HepG2 (cell line): ENCODE measurements around the gene NUP85. TPM values are rescaled to one million over a fixed set of nuclear protein-coding genes. Genes with fewer than 3 reads are reported as not detected.
A peak's percentile ranks its signal among the peaks of the same experiment; 100 is the strongest.

ENCODE experiments used
- ATAC-seq: fragments of 200-7000 bp; cut with Tn5 transposase; 3 replicates; pipeline ENCODE4 v1.9.1; 2020; ENCODE audit warnings: mild to moderate bottlenecking, moderate library complexity
- BruUV-seq: library from RNA; stranded (reverse); fragments of 400-500 nt; replicated peaks from 2 replicates; lab custom pipeline; 2021; lab: Mats Ljungman, UMichigan
- CTCF ChIA-PET: fragments of 300-600 bp; formaldehyde crosslinking; extraction: SDS; loops from one replicate; lab custom pipeline; 2021; ENCODE audit warnings: low total read pairs, inconsistent platforms, low intra/inter-chr PET ratio; lab: Yijun Ruan, JAX
- POLR2A ChIA-PET: fragments of 350-600 bp; sonication (Branson Sonifier 250); formaldehyde crosslinking; loops from one replicate; lab custom pipeline; 2020; ENCODE audit warnings: antibody characterized with exemption, inconsistent platforms; lab: Yijun Ruan, JAX
- DNase-seq: peaks from one replicate; pipeline ENCODE4 v3.0.0-alpha.2; 2015; ENCODE audit warnings: low spot score
- FAIRE-seq: peaks from 3 replicates; lab custom pipeline; 2011; peaks lifted over from hg19 to GRCh38; lab: Jason Lieb, UNC
- H2AFZ ChIP-seq: one replicate; pipeline ENCODE4 v1.6.1; 2011; ENCODE audit warnings: low read length, inconsistent platforms
- H3K27ac ChIP-seq: fragments of 300-600 bp; 3 replicates; pipeline ENCODE4 v1.8.0; 2011; ENCODE audit warnings: mixed run types, mild to moderate bottlenecking, mixed read lengths, low read length, inconsistent platforms; ENCODE audit not compliant: insufficient read depth; ENCODE audit errors: extremely low read length
- H3K27me3 ChIP-seq, 2 experiments: fragments of 200-600 bp in 1 of 2; 2 replicates in 1 of 2; 3 replicates in 1 of 2; pipeline versions ENCODE4 v1.6.0 to v1.8.0; 2011; ENCODE audit warnings: low read length in 2 of 2, mild to moderate bottlenecking in 2 of 2, moderate library complexity in 2 of 2, inconsistent platforms in 1 of 2; ENCODE audit not compliant: insufficient read depth in 2 of 2, control insufficient read depth in 1 of 2
- H3K36me3 ChIP-seq, 2 experiments: fragments of 200-600 bp in 1 of 2; replicated peaks in 1 of 2; 2 replicates in 1 of 2; 3 replicates in 1 of 2; pipeline versions ENCODE4 v1.5.1 to v1.8.0; 2011; ENCODE audit warnings: low read length in 2 of 2, inconsistent platforms in 1 of 2; ENCODE audit not compliant: insufficient read depth in 2 of 2, control insufficient read depth in 1 of 2
- H3K4me1 ChIP-seq: 2 replicates; pipeline ENCODE4 v1.5.1; 2012; ENCODE audit warnings: low read length, inconsistent platforms; ENCODE audit not compliant: insufficient read depth
- H3K4me2 ChIP-seq: 2 replicates; pipeline ENCODE4 v1.6.0; 2011; ENCODE audit warnings: low read depth, low read length, inconsistent platforms
- H3K4me3 ChIP-seq, 3 experiments: fragments of 200-600 bp in 1 of 3; sonication (generic), shearing (Covaris generic) in 1 of 3; replicated peaks in 1 of 3; 2 replicates each; pipeline ENCODE4 v1.5.1; 2011 to 2016; ENCODE audit warnings: low read length in 3 of 3, inconsistent platforms in 2 of 3, low read depth in 2 of 3, mild to moderate bottlenecking in 2 of 3, control low read depth in 1 of 3, mixed read lengths in 1 of 3; ENCODE audit not compliant: insufficient read depth in 1 of 3
- H3K79me2 ChIP-seq: one replicate; pipeline ENCODE4 v1.6.1; 2011; ENCODE audit warnings: low read length, inconsistent platforms; ENCODE audit not compliant: insufficient read depth
- H3K9ac ChIP-seq: 2 replicates; pipeline ENCODE4 v1.6.0; 2011; ENCODE audit warnings: mild to moderate bottlenecking, low read depth, low read length, inconsistent platforms; ENCODE audit not compliant: insufficient read depth
- H3K9me3 ChIP-seq: 2 replicates; pipeline ENCODE4 v1.5.1; 2012; ENCODE audit warnings: mild to moderate bottlenecking, low read length
- H4K20me1 ChIP-seq: 2 replicates; pipeline ENCODE4 v1.6.0; 2011; ENCODE audit warnings: inconsistent platforms, mild to moderate bottlenecking, low read length, moderate library complexity; ENCODE audit not compliant: insufficient read depth
- ASH2L ChIP-seq: fragments of 300-600, 200-600 bp; sonication (generic); IDR thresholded peaks from 2 replicates; pipeline ENCODE4 v1.7.0; 2017; ENCODE audit warnings: low read depth, mild to moderate bottlenecking, moderate library complexity, mixed read lengths, low read length; ENCODE audit not compliant: insufficient read length
- CBX2 ChIP-seq, 2 experiments: fragments of 200-600 bp in 1 of 2; sonication (generic); formaldehyde crosslinking in 1 of 2; IDR thresholded peaks; 2 replicates each; pipeline versions ENCODE4 v1.7.0 to v1.8.1; 2018 to 2022; ENCODE audit warnings: low read depth in 2 of 2, low read length in 1 of 2, mild to moderate bottlenecking in 1 of 2, missing genetic modification reagents in 1 of 2
- DNMT3B ChIP-seq: conservative IDR thresholded peaks from 2 replicates; pipeline ENCODE4 v1.6.1; 2016; ENCODE audit warnings: missing biosample characterization, control low read depth
- HES4 ChIP-seq: sonication (generic); formaldehyde crosslinking; IDR thresholded peaks from 2 replicates; pipeline ENCODE4 v1.9.0; 2021; ENCODE audit warnings: mild to moderate bottlenecking, missing genetic modification reagents, borderline replicate concordance
- HNRNPLL ChIP-seq: fragments of 200-400 bp; formaldehyde crosslinking; IDR thresholded peaks from 2 replicates; pipeline ENCODE4 v1.6.1; 2017; ENCODE audit warnings: mild to moderate bottlenecking, low read depth, low read length; ENCODE audit not compliant: poor library complexity, severe bottlenecking
- MTERF4 ChIP-seq: sonication (generic); formaldehyde crosslinking; IDR thresholded peaks from 2 replicates; pipeline ENCODE4 v1.8.0; 2023; ENCODE audit warnings: mild to moderate bottlenecking, missing genetic modification reagents
- NFIC ChIP-seq: IDR thresholded peaks from 2 replicates; pipeline ENCODE4 v1.6.1; 2012; ENCODE audit warnings: mild to moderate bottlenecking, low read length, inconsistent platforms
- RBFOX2 ChIP-seq: fragments of 200-400 bp; formaldehyde crosslinking; IDR thresholded peaks from 2 replicates; pipeline ENCODE4 v1.6.1; 2017; ENCODE audit warnings: low read depth, mild to moderate bottlenecking, low read length
- ZBTB14 ChIP-seq: sonication (generic); formaldehyde crosslinking; IDR thresholded peaks from 2 replicates; pipeline ENCODE4 v1.4.0; 2020; ENCODE audit warnings: missing genetic modification reagents
- ZMYM2 ChIP-seq: sonication (generic); formaldehyde crosslinking; IDR thresholded peaks from 2 replicates; pipeline ENCODE4 v1.8.0; 2022; ENCODE audit warnings: mild to moderate bottlenecking, missing genetic modification reagents
- ZNF234 ChIP-seq: sonication (generic); formaldehyde crosslinking; conservative IDR thresholded peaks from 2 replicates; pipeline ENCODE4 v1.5.1; 2020; ENCODE audit warnings: mild to moderate bottlenecking, missing genetic modification reagents
- ZNF430 ChIP-seq: sonication (generic); formaldehyde crosslinking; IDR thresholded peaks from 2 replicates; pipeline ENCODE4 v1.9.0; 2021; ENCODE audit warnings: mild to moderate bottlenecking, missing genetic modification reagents
- ZNF446 ChIP-seq: sonication (generic); formaldehyde crosslinking; IDR thresholded peaks from 2 replicates; pipeline ENCODE4 v1.5.0; 2020; ENCODE audit warnings: mild to moderate bottlenecking, missing genetic modification reagents
- ZNF646 ChIP-seq: sonication (generic); formaldehyde crosslinking; IDR thresholded peaks from 2 replicates; pipeline ENCODE4 v1.9.0; 2021; ENCODE audit warnings: mild to moderate bottlenecking, missing genetic modification reagents
- ZNF773 ChIP-seq: sonication (generic); formaldehyde crosslinking; IDR thresholded peaks from 2 replicates; pipeline ENCODE4 v1.4.0; 2020; ENCODE audit warnings: missing genetic modification reagents, borderline replicate concordance
- WGBS: methylation state at CpG from one replicate; pipeline ENCODE4 v1.1.6; 2017; ENCODE audit warnings: low lambda C conversion rate; 5-methylcytosine and 5-hydroxymethylcytosine counted together
- in situ Hi-C: cut with HindIII; loops from 2 replicates; pipeline ENCODE4 v1.10.0; 2017; ENCODE audit warnings: low pct_unique_long_range_greater_than_20kb; ENCODE audit not compliant: extremely low pct_ligation_motif_present
- intact Hi-C: fragments of 100-400 bp; cut with micrococcal nuclease; formaldehyde crosslinking; loops from one replicate; pipeline ENCODE4 v1.10.0; 2022; ENCODE audit not compliant: unreplicated experiment
- polyA plus RNA-seq, 8 experiments: library from polyadenylated mRNA; depleted of rRNA in 3 of 8; stranded (reverse) in 7 of 8; unstranded in 1 of 8; fragments of >200 nt; fragmentation: Illumina TruSeq in 4 of 8; extraction: Trizol in 4 of 8; gene quantifications; 2 replicates each; pipeline versions ENCODE4 v1.2.1 to v1.2.3, GENCODE V29; 2011 to 2016; ENCODE audit warnings: low read depth in 4 of 8, missing spikeins in 1 of 8, mixed read lengths in 1 of 8; ENCODE audit not compliant: insufficient read depth in 1 of 8
- total RNA-seq, 5 experiments: library from RNA; depleted of rRNA; stranded (reverse); fragments of >200 nt; fragmentation: Illumina TruSeq; extraction: Trizol; gene quantifications; 2 replicates each; pipeline ENCODE4 v1.2.3, GENCODE V29; 2016; ENCODE audit warnings: low read depth in 1 of 5

Gene NUP85
- total and polyA plus RNA-seq, 2 of the 13 experiments (the other 11 are each of a cell fraction or from before 2014, with no cell fraction given) = 89.1 to 124 TPM

GRCh38 chr17:75270966-75271232 lies 65.4 kb downstream of the NUP85 start, which contains the start of gene MIF4GD:
Gene MIF4GD, minus strand, starts transcription at chr17:75271231. Its CDS starts 1,036 bp downstream, at chr17:75270195.
- no peaks in the 10 kb centered on the region for H3K27me3 ChIP-seq
- peak within 1 kb of the TSS; percentile 96 for H3K9ac ChIP-seq
- peaks cover 6% of the 10 kb centered on the region for H3K79me2 ChIP-seq
- no TSS peak for BruUV-seq
- peak within 1 kb of the TSS; percentile 94 for H3K4me2 ChIP-seq
- no peaks in the 10 kb centered on the region for H4K20me1 ChIP-seq
- POLR2A ChIA-PET = interaction anchor here (0.6 to 6.6 kb wide), 24 partner anchors 10 to 240 kb away, joined by 3 to 93 read pairs (median 6); partner anchors contain the start of genes GGA3, GRB2, MRPS7 and NT5C
- no peak for ATAC-seq
- no peak for DNase-seq
- in situ Hi-C loops (no loop called here), intact Hi-C loops (loop anchor here (1.0 to 2.0 kb wide), 4 partner anchors 18 to 142 kb away; partner anchors contain the start of genes GRB2 and SLC25A19)
- H3K4me1 ChIP-seq = peaks cover 43% of the 10 kb centered on the region
- H3K4me3 ChIP-seq = peak within 1 kb of the TSS; percentile 91 to 98 (median 94)
- 0% methylated on average over 18 of the region's 39 CpGs for WGBS
- peak within 1 kb of the TSS; percentile 77 for H3K27ac ChIP-seq
- no peaks in the 10 kb centered on the region for H3K9me3 ChIP-seq
- peaks cover 8 to 31% of the 10 kb centered on the region in 2 experiments; a peak in 4 of 5 replicates for H3K36me3 ChIP-seq
- no peak within 1 kb of the TSS for H2AFZ ChIP-seq
- no peak for FAIRE-seq
- CTCF ChIA-PET = interaction anchor here (1.1 to 1.2 kb wide), 2 partner anchors 18 to 52 kb away, joined by 3 to 4 read pairs; partner anchors contain the start of gene SLC25A19
- TF ChIP-seq ZNF234 (CRISPR knock-in tag) (0 out of 2 replicates have a peak, but pooled peaks have one; percentile 23), ZNF446 (CRISPR knock-in tag) (0 out of 2 replicates have a peak, but pooled peaks have one; percentile 9), HES4 (CRISPR knock-in tag) (0 out of 2 replicates have a peak, but pooled peaks have one; percentile 13), NFIC (no peak), ZNF646 (0 out of 2 replicates have a peak, but pooled peaks have one; percentile 3), ASH2L (peak; percentile 4), ZBTB14 (CRISPR knock-in tag) (peak; percentile 88; the same call in 1 of the 2 replicates), ZMYM2 (CRISPR knock-in tag) (0 out of 2 replicates have a peak, but pooled peaks have one; percentile 34), MTERF4 (peak; percentile 35; the same call in 1 of the 2 replicates), ZNF773 (CRISPR knock-in tag) (no peak), CBX2 (IDR thresholded peaks at IDR 0.05; ENCODE audit: low read depth, low read length) (no peak), CBX2 (CRISPR knock-in tag; IDR thresholded peaks at IDR 0.05; ENCODE audit: low read depth) (no peak), RBFOX2 (peak; percentile 67; the same call in 1 of the 2 replicates), ZNF430 (CRISPR knock-in tag) (peak; percentile 0; the same call in 1 of the 2 replicates), DNMT3B (CRISPR knock-in tag) (0 out of 2 replicates have a peak, but pooled peaks have one; percentile 6), HNRNPLL (peak; percentile 4)
